K562 (cell line): ENCODE measurements around the gene SRC. TPM values are rescaled to one million over a fixed set of nuclear protein-coding genes. Genes with fewer than 3 reads are reported as not detected.

Experiments used
- ATAC-seq: fragments of 200-7000 bp; cut with Tn5 transposase; 3 replicates; pipeline ENCODE4 v1.9.1; 2020; ENCODE audit warnings: moderate library complexity
- BruUV-seq: library from RNA; stranded (reverse); fragments of 400-500 nt; replicated peaks from 2 replicates; lab custom pipeline; 2021; lab: Mats Ljungman, UMichigan
- CTCF ChIA-PET: fragments of 300-600 bp; formaldehyde crosslinking; extraction: SDS; loops from one replicate; lab custom pipeline; 2021; ENCODE audit warnings: low intra/inter-chr PET ratio; lab: Yijun Ruan, JAX
- POLR2A ChIA-PET: fragments of 300-600, 350-650 bp; sonication (Branson Sonifier 250); formaldehyde crosslinking; extraction: SDS; loops from one replicate; lab custom pipeline; 2021; ENCODE audit warnings: antibody characterized with exemption, inconsistent platforms; lab: Yijun Ruan, JAX
- DNase-seq, 4 experiments: peaks; one replicate each; pipeline versions ENCODE4 v3.0.0 to v3.0.0-alpha.2; 2011 to 2018; ENCODE audit warnings: low spot score in 3 of 4, mixed read lengths in 3 of 4; ENCODE audit errors: extremely low read depth in 1 of 4
- FAIRE-seq: peaks from 2 replicates; lab custom pipeline; 2011; peaks lifted over from hg19 to GRCh38; lab: Jason Lieb, UNC
- H2AFZ ChIP-seq: 2 replicates; pipeline ENCODE4 v1.6.0; 2011; ENCODE audit warnings: low read depth, low read length, control low read depth, inconsistent platforms
- H3K27ac ChIP-seq: fragments of 200-600 bp; 3 replicates; pipeline ENCODE4 v1.8.0; 2011; ENCODE audit warnings: low read depth, mild to moderate bottlenecking, control low read depth, inconsistent platforms, low read length, moderate library complexity, mixed read lengths; ENCODE audit errors: extremely low read depth
- H3K27me3 ChIP-seq, 2 experiments: fragments of 300-600 bp in 1 of 2; 2 replicates in 1 of 2; 3 replicates in 1 of 2; pipeline versions ENCODE4 v1.6.0 to v1.8.0; 2011; ENCODE audit warnings: inconsistent platforms in 2 of 2, low read length in 2 of 2, mild to moderate bottlenecking in 1 of 2, mixed read lengths in 1 of 2, moderate library complexity in 1 of 2; ENCODE audit not compliant: control insufficient read depth in 2 of 2, insufficient read depth in 2 of 2
- H3K36me3 ChIP-seq: fragments of 300-600 bp; 3 replicates; pipeline ENCODE4 v1.8.0; 2011; ENCODE audit warnings: mild to moderate bottlenecking, low read length, inconsistent platforms; ENCODE audit not compliant: control insufficient read depth, insufficient read depth
- H3K4me1 ChIP-seq, 2 experiments: fragments of 200-600 bp in 1 of 2; replicated peaks in 1 of 2; 2 replicates in 1 of 2; 3 replicates in 1 of 2; pipeline versions ENCODE4 v1.5.1 to v1.8.0; 2011; ENCODE audit warnings: inconsistent platforms in 2 of 2, low read length in 2 of 2, mild to moderate bottlenecking in 1 of 2, mixed read lengths in 1 of 2, moderate library complexity in 1 of 2; ENCODE audit not compliant: control insufficient read depth in 2 of 2, insufficient read depth in 2 of 2
- H3K4me2 ChIP-seq: 2 replicates; pipeline ENCODE4 v1.6.1; 2011; ENCODE audit warnings: low read length, control low read depth, inconsistent platforms, mixed read lengths; ENCODE audit not compliant: insufficient read depth
- H3K4me3 ChIP-seq: fragments of 200-600 bp; sonication (generic), shearing (Covaris generic); 2 replicates; pipeline ENCODE4 v1.5.1; 2016; ENCODE audit warnings: control low read depth, inconsistent platforms
- H3K79me2 ChIP-seq: fragments of 200-600 bp; 3 replicates; pipeline ENCODE4 v1.8.0; 2011; ENCODE audit warnings: low read length, inconsistent platforms; ENCODE audit not compliant: control insufficient read depth, insufficient read depth
- H3K9ac ChIP-seq, 2 experiments: 2 replicates each; pipeline versions ENCODE4 v1.6.0 to v1.6.1; 2011; ENCODE audit warnings: low read depth in 2 of 2, low read length in 2 of 2, control low read depth in 1 of 2, inconsistent platforms in 1 of 2, mild to moderate bottlenecking in 1 of 2, mixed read lengths in 1 of 2; ENCODE audit not compliant: insufficient read depth in 1 of 2
- H3K9me1 ChIP-seq: one replicate; pipeline ENCODE4 v1.6.0; 2011; ENCODE audit warnings: inconsistent platforms, mild to moderate bottlenecking, low read length, moderate library complexity; ENCODE audit not compliant: control insufficient read depth, insufficient read depth
- H3K9me3 ChIP-seq: replicated peaks from 2 replicates; pipeline ENCODE4 v1.5.1; 2011; ENCODE audit warnings: low read depth, low read length, inconsistent platforms; ENCODE audit not compliant: control insufficient read depth, insufficient read depth
- H4K20me1 ChIP-seq: replicated peaks from 2 replicates; pipeline ENCODE4 v1.6.1; 2011; ENCODE audit warnings: low read length, inconsistent platforms, mixed read lengths; ENCODE audit not compliant: control insufficient read depth, insufficient read depth
- ARHGAP35 ChIP-seq: fragments of 450-650 bp; IDR thresholded peaks from 2 replicates; pipeline ENCODE4 v1.6.1; 2018; ENCODE audit not compliant: partially characterized antibody
- CAMTA2 ChIP-seq: fragments of 250-450 bp; sonication (Bioruptor Pico); conservative IDR thresholded peaks from 2 replicates; pipeline ENCODE4 v1.5.1; 2022
- CBFA2T3 ChIP-seq: fragments of 450-650 bp; IDR thresholded peaks from 2 replicates; pipeline ENCODE4 v1.6.1; 2017
- HNRNPLL ChIP-seq: fragments of 200-400 bp; formaldehyde crosslinking; IDR thresholded peaks from 2 replicates; pipeline ENCODE4 v1.6.1; 2017; ENCODE audit warnings: low read length, low read depth, mild to moderate bottlenecking; ENCODE audit not compliant: poor library complexity, severe bottlenecking
- KAT2B ChIP-seq: IDR thresholded peaks from one replicate; pipeline ENCODE4 v1.6.1; 2012; ENCODE audit warnings: low read depth, mild to moderate bottlenecking, control low read depth, inconsistent platforms, low read length, moderate library complexity
- NFRKB ChIP-seq: fragments of 450-650 bp; IDR thresholded peaks from 2 replicates; pipeline ENCODE4 v1.6.1; 2016; ENCODE audit warnings: low read depth
- SNAPC5 ChIP-seq: fragments of 250-450 bp; sonication (Bioruptor Pico); IDR thresholded peaks from 2 replicates; pipeline ENCODE4 v1.8.0; 2021; ENCODE audit warnings: moderate library complexity, mild to moderate bottlenecking, inconsistent platforms
- VEZF1 ChIP-seq: fragments of 200-800 bp; sonication (Bioruptor generic); IDR thresholded peaks from 2 replicates; pipeline ENCODE4 v1.6.1; 2017; ENCODE audit warnings: missing genetic modification characterization, missing compliant biosample characterization
- ZNF696 ChIP-seq: fragments of 250-450 bp; sonication (Bioruptor Pico); conservative IDR thresholded peaks from 2 replicates; pipeline ENCODE4 v1.4.0; 2020; ENCODE audit warnings: mild to moderate bottlenecking, moderate library complexity
- WGBS: fragments of 100-300 bp; shearing (Covaris generic); methylation state at CpG from one replicate; pipeline ENCODE4 v1.1.6; 2016; ENCODE audit warnings: low coverage, mixed read lengths; ENCODE audit not compliant: insufficient coverage; ENCODE audit errors: missing lambda C conversion rate; 5-methylcytosine and 5-hydroxymethylcytosine counted together
- in situ Hi-C: fragments of 300-500 bp; cut with MboI; formaldehyde crosslinking; loops from 4 replicates; pipeline ENCODE4 v1.15.0; 2018; ENCODE audit warnings: inconsistent platforms, mixed read lengths
- intact Hi-C: fragments of 100-400 bp; cut with micrococcal nuclease; formaldehyde crosslinking; loops from 2 replicates; pipeline ENCODE4 v1.14.2; 2022
- polyA plus RNA-seq, 8 experiments: library from polyadenylated mRNA; depleted of rRNA in 4 of 8; stranded (reverse) in 5 of 8; unstranded in 3 of 8; fragments of >200 nt; fragmentation: Nextera tagmentation in 2 of 8; fragmentation: Illumina TruSeq in 1 of 8; extraction: Ambion mirVana in 2 of 8; extraction: Trizol in 1 of 8; gene quantifications; 2 replicates each; pipeline versions ENCODE4 v1.2.1 to v1.2.3, GENCODE V29; 2011 to 2014; ENCODE audit warnings: inconsistent platforms in 1 of 8, missing spikeins in 1 of 8
- total RNA-seq, 7 experiments: library from RNA; depleted of rRNA in 6 of 7; stranded (reverse); fragments of >200 nt in 6 of 7; fragmentation: Illumina TruSeq in 2 of 7; extraction: Trizol in 2 of 7; gene quantifications; 2 replicates each; pipeline versions ENCODE4 v1.2.1 to v1.2.3, GENCODE V29; 2011 to 2021; ENCODE audit warnings: low replicate concordance in 1 of 7

Gene SRC
- total and polyA plus RNA-seq, 9 of the 15 experiments (the other 6 are each of a cell fraction or from before 2014, with no cell fraction given), result 0.06 to 8.5 (median 3.1) TPM

GRCh38 chr20:37372441-37372840 lies 26.5 kb downstream of the SRC start:
- POLR2A ChIA-PET, result interaction anchor here (0.6 kb wide), 1 partner anchor 100 kb away, joined by 3 read pairs; no protein-coding TSS in a partner anchor
- Histone ChIP-seq H3K9me3 (0 out of 2 replicates have a peak, but pooled peaks cover 2% of the 10 kb centered on the region), H3K27me3 (no peaks in the 10 kb centered on the region), H3K36me3 (no peaks in the 10 kb centered on the region), H4K20me1 (no peaks in the 10 kb centered on the region), H3K9ac (no peak overlapping the region), H3K4me3 (no peak overlapping the region), H3K27ac (no peak overlapping the region), H3K9me1 (no peaks in the 10 kb centered on the region), H3K4me2 (no peak overlapping the region), H3K79me2 (no peaks in the 10 kb centered on the region), H2AFZ (no peak overlapping the region), H3K4me1 (peaks cover 2 to 4% of the 10 kb centered on the region in 2 experiments; a peak in 4 of 5 replicates)
- 75% methylated on average over 3 of the region's 3 CpGs for WGBS
- ATAC-seq (no peak), FAIRE-seq (no peak), DNase-seq (no peak)
- CTCF ChIA-PET, result no interaction called here
- intact Hi-C loops, result no loop called here
- no peak for TF ChIP-seq KAT2B
- no peak for TF ChIP-seq CAMTA2 (CRISPR knock-in tag)
- no peak for TF ChIP-seq CBFA2T3
- no peak for TF ChIP-seq VEZF1
- TF ChIP-seq HNRNPLL, result no peak
- no peak for TF ChIP-seq ARHGAP35
- TF ChIP-seq NFRKB, result no peak
- no peak for TF ChIP-seq ZNF696
- no peak for TF ChIP-seq SNAPC5 (CRISPR knock-in tag)
- in situ Hi-C loops, result no loop called here
- BruUV-seq, result no TSS peak
